Activated B cell treated with CpG ODN at 0.5 μM for 24 hours (primary cell): ENCODE data around the gene UBE2H. TPM values are rescaled to one million over a fixed set of nuclear protein-coding genes. Genes with fewer than 3 reads are reported as not detected.
A peak's percentile ranks its signal among the peaks of the same experiment; 100 is the strongest.

Experiments used
- ATAC-seq: fragments of 200-7000 bp; cut with Tn5 transposase; one replicate; pipeline ENCODE4 v1.10.0; 2021; ENCODE audit warnings: low read depth, mild to moderate bottlenecking, moderate library complexity
- CTCF ChIA-PET: fragments of 350-600 bp; sonication (Branson Sonifier 250); formaldehyde crosslinking; loops from one replicate; lab custom pipeline; 2021; ENCODE audit warnings: antibody characterized with exemption; lab: Charles Lee
- POLR2A ChIA-PET: fragments of 350-600 bp; sonication (Branson Sonifier 250); formaldehyde crosslinking; loops from one replicate; lab custom pipeline; 2021; ENCODE audit warnings: antibody characterized with exemption; lab: Charles Lee
- DNase-seq: peaks from one replicate; pipeline ENCODE4 v3.0.0; 2022
- H3K27ac Mint-ChIP-seq: one replicate; pipeline ENCODE4 v1.8.0; 2020; ENCODE audit warnings: mixed read lengths
- H3K27me3 Mint-ChIP-seq: one replicate; pipeline ENCODE4 v1.8.0; 2021; ENCODE audit warnings: mixed read lengths
- H3K36me3 Mint-ChIP-seq: one replicate; pipeline ENCODE4 v1.8.0; 2021; ENCODE audit warnings: low read depth, mixed read lengths
- H3K4me1 Mint-ChIP-seq: one replicate; pipeline ENCODE4 v1.8.0; 2021; ENCODE audit warnings: mixed read lengths
- H3K4me3 Mint-ChIP-seq: one replicate; pipeline ENCODE4 v1.8.0; 2020; ENCODE audit warnings: mild to moderate bottlenecking, mixed read lengths
- H3K9me3 Mint-ChIP-seq: one replicate; pipeline ENCODE4 v1.8.0; 2020; ENCODE audit warnings: mixed read lengths
- intact Hi-C: fragments of 100-400 bp; cut with micrococcal nuclease; formaldehyde crosslinking; loops from one replicate; pipeline ENCODE4 v1.15.1; 2024
- total RNA-seq: library from RNA; stranded (reverse); gene quantifications from 2 replicates; pipeline ENCODE4 v1.2.3, GENCODE V29; 2022
- TF ChIP-seq, protein P1 (sequence below): fragments of 200-600 bp; IDR thresholded peaks from one replicate; pipeline ENCODE4 v1.8.0; 2022; ENCODE audit warnings: antibody characterized with exemption, mild to moderate bottlenecking

Gene UBE2H
- total RNA-seq, 1 donor from 2014 or later, result 32.6 TPM

DNA sequence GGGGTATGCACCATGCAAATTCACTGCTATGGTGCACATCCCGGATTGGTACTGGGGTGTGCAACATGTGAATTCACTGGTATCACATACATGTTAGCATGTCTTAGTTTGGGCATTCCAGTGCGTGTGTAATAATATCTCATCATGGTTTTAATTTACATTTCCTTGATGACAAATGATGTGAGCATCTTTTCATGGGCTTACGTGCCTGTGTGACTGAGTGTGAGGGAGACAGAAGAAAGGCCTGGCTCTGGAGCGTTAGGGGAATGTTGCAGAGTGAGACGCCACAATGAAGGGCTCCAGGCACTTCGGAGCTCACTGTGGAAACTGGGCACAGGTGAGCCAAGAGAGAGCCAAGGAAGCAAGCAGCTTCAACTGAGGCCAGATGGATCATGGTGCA lies 162.6 kb downstream of the UBE2H start:
- Mint-ChIP-seq H3K36me3 (no peaks in the 10 kb centered on the region), H3K4me3 (no peak overlapping the region), H3K27ac (no peak overlapping the region), H3K27me3 (peaks cover 34% of the 10 kb centered on the region), H3K4me1 (peaks cover 11% of the 10 kb centered on the region), H3K9me3 (no peaks in the 10 kb centered on the region)
- DNase-seq (no peak), ATAC-seq (no peak)
- ChIA-PET CTCF (no interaction called here), POLR2A (interaction anchor here (0.6 kb wide), 1 partner anchor 10 kb away, joined by 5 read pairs; no protein-coding TSS in a partner anchor)
- TF ChIP-seq, protein P1, sequence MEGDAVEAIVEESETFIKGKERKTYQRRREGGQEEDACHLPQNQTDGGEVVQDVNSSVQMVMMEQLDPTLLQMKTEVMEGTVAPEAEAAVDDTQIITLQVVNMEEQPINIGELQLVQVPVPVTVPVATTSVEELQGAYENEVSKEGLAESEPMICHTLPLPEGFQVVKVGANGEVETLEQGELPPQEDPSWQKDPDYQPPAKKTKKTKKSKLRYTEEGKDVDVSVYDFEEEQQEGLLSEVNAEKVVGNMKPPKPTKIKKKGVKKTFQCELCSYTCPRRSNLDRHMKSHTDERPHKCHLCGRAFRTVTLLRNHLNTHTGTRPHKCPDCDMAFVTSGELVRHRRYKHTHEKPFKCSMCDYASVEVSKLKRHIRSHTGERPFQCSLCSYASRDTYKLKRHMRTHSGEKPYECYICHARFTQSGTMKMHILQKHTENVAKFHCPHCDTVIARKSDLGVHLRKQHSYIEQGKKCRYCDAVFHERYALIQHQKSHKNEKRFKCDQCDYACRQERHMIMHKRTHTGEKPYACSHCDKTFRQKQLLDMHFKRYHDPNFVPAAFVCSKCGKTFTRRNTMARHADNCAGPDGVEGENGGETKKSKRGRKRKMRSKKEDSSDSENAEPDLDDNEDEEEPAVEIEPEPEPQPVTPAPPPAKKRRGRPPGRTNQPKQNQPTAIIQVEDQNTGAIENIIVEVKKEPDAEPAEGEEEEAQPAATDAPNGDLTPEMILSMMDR, result no peak
- intact Hi-C loops, result no loop called here

DNA sequence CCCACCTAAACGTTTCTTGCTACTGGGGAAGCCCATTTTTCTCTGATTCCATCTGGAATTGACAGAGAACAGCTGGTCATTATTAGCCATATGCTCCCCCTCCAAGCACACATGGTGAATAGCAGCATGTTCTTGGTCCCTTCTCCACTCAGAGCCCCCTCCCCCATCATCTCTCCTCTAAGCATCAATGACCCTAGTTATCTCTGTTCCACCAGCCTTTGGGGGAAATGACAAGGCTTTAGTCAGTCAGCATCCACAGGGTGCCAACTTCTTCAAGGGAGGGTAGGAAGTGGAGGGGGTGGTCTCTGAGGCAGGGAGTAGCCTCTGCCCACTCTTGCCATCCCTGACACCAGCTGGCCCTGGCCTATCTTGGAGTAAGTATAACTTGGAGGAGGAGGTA lies 163.1 kb downstream of the UBE2H start:
- Mint-ChIP-seq H3K27ac (no peak overlapping the region), H3K4me1 (peaks cover 16% of the 10 kb centered on the region), H3K9me3 (no peaks in the 10 kb centered on the region), H3K4me3 (no peak overlapping the region), H3K27me3 (peaks cover 36% of the 10 kb centered on the region), H3K36me3 (no peaks in the 10 kb centered on the region)
- intact Hi-C loops, result loop anchor here (10.0 kb wide), 1 partner anchor 945 kb away; the partner anchor contains the start of gene KLF14
- no peak for ATAC-seq
- no peak for DNase-seq
- ChIA-PET CTCF (no interaction called here), POLR2A (no interaction called here)
- TF ChIP-seq, protein P1, result no peak

DNA sequence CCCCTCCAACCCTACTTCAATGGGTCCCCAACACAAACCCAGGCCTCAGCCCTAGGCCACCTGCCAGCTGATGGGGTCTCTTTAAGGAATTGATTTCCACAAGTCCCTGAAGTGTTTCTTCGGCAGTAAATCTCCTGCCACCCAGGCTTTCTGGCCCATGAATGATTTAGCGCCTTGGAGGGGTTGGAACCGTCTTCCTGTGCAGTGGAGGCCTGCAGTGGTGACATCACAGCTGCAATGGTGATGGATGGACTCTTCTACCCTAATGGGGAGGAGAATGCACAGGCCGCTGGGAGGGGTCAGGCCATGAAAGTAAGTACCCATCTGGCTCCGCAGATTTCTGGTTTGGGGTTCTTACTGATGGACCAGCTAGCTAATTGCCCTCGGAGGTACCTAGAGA lies 163.8 kb downstream of the UBE2H start:
- no peak overlapping the region for H3K27ac Mint-ChIP-seq

DNA sequence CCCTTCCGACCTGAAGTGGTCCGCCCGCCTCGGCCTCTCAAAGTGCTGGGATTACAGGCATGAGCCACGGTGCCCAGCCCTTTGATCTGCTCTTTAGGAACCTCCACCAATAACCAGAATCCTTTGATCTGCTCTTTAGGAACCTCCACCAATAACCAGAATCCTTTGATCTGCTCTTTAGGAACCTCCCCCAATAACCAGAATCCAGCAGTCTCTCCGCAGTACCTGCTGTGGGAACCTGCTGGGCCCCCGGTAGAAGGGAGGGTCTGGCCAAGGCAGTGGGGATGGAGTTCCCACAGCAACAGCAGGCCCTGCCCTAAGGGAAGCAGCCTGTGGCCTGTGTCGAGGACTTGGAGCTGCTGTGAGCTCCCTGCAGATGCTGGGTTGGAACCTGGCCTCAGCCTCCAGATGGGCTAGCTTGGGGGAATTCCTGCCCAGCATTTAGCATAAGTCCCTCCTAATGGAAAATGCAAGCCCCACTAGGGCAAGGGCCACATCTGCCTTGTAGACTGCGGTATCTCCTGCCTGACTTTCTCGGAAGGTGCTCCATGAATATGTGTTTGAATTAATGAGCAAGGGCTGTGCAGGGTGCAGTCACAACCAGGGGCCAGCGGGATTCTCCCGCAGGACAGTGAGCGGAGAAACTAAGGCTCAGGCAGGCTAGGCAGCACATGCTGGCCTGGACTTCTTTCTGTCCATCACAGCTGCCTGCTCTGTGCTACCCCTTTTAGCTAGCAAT lies 165.8 kb downstream of the UBE2H start:
- CTCF ChIA-PET, result no interaction called here
- H3K4me3 Mint-ChIP-seq, result no peak overlapping the region
- TF ChIP-seq, protein P1, result no peak
- peaks cover 36% of the 10 kb centered on the region for H3K4me1 Mint-ChIP-seq
- peaks cover 55% of the 10 kb centered on the region for H3K27me3 Mint-ChIP-seq
- intact Hi-C loops, result loop anchor here (10.0 kb wide), 1 partner anchor 948 kb away; the partner anchor contains the start of gene KLF14
- H3K36me3 Mint-ChIP-seq, result no peaks in the 10 kb centered on the region
- POLR2A ChIA-PET, result no interaction called here
- H3K27ac Mint-ChIP-seq, result no peak overlapping the region
- no peak for DNase-seq
- ATAC-seq, result no peak
- no peaks in the 10 kb centered on the region for H3K9me3 Mint-ChIP-seq

More for the DNA sequence above, 163.8 kb downstream of the UBE2H start:
- intact Hi-C loops, result loop anchor here (10.0 kb wide), 1 partner anchor 946 kb away; the partner anchor contains the start of gene KLF14
- Mint-ChIP-seq H3K27me3 (peaks cover 38% of the 10 kb centered on the region), H3K36me3 (no peaks in the 10 kb centered on the region), H3K9me3 (no peaks in the 10 kb centered on the region), H3K4me3 (no peak overlapping the region), H3K4me1 (peaks cover 19% of the 10 kb centered on the region)
- ChIA-PET POLR2A (no interaction called here), CTCF (no interaction called here)
- ATAC-seq (no peak), DNase-seq (no peak)
- TF ChIP-seq, protein P1, result no peak

DNA sequence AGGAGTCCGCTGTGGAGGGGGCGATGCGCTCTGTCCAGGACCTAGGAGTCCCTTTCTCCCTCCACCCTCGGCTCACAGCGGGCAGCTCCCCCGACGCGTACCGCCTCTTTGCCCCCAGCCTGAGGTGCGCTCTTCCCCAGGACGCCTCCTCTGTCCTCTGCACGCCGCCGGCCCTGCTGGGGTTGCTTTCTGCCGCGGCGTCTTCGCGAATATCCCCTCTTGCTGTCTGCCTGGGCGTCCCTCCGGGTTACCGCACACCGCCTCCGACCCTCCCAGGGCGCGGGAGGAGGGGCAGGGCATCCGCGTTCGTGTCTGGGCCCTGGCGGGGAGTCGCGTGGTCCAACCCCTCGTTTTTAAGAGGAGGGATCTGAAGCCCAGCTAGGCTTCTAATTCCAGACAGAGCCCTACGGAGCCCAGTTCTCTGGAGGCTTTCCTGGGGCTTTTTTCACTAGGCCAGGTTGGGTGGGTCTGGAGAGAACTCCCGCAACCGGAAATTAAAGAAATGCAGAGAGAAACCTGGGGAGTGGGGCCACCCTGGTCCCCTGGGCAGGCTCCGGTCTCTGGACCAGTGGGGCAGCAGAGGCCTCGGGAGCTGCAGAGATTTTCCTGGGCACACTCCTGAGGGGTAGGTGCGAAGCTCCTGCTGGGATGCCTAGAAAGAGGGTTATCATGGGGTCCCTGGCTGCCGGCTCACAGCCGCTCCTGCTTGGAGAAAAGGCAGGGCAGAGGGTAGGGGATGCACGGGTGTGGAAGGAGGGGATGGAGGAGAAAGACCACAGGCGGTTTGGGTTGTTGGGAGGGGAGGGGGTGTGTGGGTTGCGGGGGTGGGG lies 166.9 kb downstream of the UBE2H start:
- Mint-ChIP-seq H3K27ac (no peak overlapping the region), H3K4me1 (peaks cover 43% of the 10 kb centered on the region), H3K36me3 (no peaks in the 10 kb centered on the region), H3K4me3 (peak overlapping the region; percentile 57), H3K9me3 (no peaks in the 10 kb centered on the region), H3K27me3 (peaks cover 54% of the 10 kb centered on the region)
- ChIA-PET CTCF (no interaction called here), POLR2A (no interaction called here)
- DNase-seq, result no peak
- ATAC-seq, result no peak
- TF ChIP-seq, protein P1, result no peak
- intact Hi-C loops, result loop anchor here (10.0 kb wide), 1 partner anchor 949 kb away; the partner anchor contains the start of gene KLF14
